ENCODE data around the gene EYA2. TPM values are rescaled to one million over a fixed set of nuclear protein-coding genes. Genes with fewer than 3 reads are reported as not detected.

The EYA2 gene, protein sequence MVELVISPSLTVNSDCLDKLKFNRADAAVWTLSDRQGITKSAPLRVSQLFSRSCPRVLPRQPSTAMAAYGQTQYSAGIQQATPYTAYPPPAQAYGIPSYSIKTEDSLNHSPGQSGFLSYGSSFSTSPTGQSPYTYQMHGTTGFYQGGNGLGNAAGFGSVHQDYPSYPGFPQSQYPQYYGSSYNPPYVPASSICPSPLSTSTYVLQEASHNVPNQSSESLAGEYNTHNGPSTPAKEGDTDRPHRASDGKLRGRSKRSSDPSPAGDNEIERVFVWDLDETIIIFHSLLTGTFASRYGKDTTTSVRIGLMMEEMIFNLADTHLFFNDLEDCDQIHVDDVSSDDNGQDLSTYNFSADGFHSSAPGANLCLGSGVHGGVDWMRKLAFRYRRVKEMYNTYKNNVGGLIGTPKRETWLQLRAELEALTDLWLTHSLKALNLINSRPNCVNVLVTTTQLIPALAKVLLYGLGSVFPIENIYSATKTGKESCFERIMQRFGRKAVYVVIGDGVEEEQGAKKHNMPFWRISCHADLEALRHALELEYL
- 8.1 TPM for total RNA-seq

DNA sequence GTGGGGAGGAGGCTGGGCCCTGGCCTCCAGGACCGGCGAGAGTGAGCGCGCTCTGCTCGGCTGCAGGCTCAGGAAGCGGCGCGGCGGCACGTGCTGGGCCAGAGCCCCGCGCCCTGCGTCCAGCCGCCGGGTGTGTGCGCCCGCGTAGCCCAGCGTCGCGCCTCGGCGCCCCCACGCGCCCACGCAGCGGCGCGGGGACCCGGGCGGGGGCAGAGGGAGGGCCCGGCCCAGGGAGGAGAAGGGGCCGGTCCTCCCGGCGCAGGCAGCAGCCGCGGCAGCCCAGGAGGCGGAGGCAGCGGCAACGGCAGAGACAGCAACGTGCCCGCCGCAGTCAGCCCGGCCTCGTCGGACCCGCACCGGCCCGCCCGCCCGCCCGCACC is at the start of gene EYA2:
Gene EYA2, plus strand, starts transcription at position 265 of the 380 bp plus-strand sequence. CDS start 95,168 bp downstream, outside the sequence.
- no peak for TF ChIP-seq CTCF (IDR thresholded peaks at IDR 0.05)
- no peak for TF ChIP-seq POLR2AphosphoS5 (IDR thresholded peaks at IDR 0.05; ENCODE audit: insufficient read depth in 1 of 2, low read depth in 1 of 2)
- peak in 1 of 2 donors; percentile 11 for TF ChIP-seq POLR2A (IDR thresholded peaks at IDR 0.05)
- Histone ChIP-seq H3K27ac (peak within 1 kb of the TSS; percentile 30), H3K9me3 (no peaks in the 10 kb centered on the region), H3K4me1 (peaks cover 9% of the 10 kb centered on the region), H3K36me3 (no peaks in the 10 kb centered on the region), H3K27me3 (no peaks in the 10 kb centered on the region), H3K4me3 (peak within 1 kb of the TSS; percentile 50 to 54)
- peak in 1 of 2 donors; percentile 25 for DNase-seq (ENCODE audit: extremely low spot score in 2 of 2)
- intact Hi-C loops (cut with DNase I), result no loop called here

DNA sequence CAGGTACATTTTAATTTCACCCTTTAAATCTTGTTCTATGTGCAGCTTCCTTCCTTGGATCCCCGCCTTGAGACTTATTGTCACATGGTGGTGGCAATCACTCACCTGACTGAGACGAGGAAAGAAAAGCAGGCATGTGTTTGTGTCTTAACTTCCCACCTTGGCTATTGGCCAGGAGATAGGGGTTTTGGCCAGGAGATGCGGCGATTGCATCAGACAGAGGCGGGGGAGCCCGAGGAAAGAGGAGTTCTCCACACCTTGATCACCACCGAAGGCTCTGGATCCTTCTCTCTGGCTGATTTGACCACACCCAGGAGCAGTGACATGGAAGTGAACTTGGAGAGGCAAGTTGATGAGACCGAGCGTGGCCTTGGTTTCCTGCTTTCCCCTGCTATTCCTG is 49.7 kb upstream of the EYA2 start:
- H3K9me3 ChIP-seq, result no peaks in the 10 kb centered on the region
- no peak for TF ChIP-seq CTCF (IDR thresholded peaks at IDR 0.05)
- no peak for TF ChIP-seq POLR2AphosphoS5 (IDR thresholded peaks at IDR 0.05; ENCODE audit: insufficient read depth in 1 of 2, low read depth in 1 of 2)
- TF ChIP-seq POLR2A (IDR thresholded peaks at IDR 0.05), result no peak
- no peak for DNase-seq (ENCODE audit: extremely low spot score in 2 of 2)
- intact Hi-C loops (cut with DNase I), result no loop called here
- H3K4me1 ChIP-seq, result no peaks in the 10 kb centered on the region
- H3K27me3 ChIP-seq, result no peaks in the 10 kb centered on the region
- H3K4me3 ChIP-seq, result no peak overlapping the region
- no peaks in the 10 kb centered on the region for H3K36me3 ChIP-seq
- no peak overlapping the region for H3K27ac ChIP-seq

- Histone ChIP-seq H3K27me3 (no peaks in the 10 kb centered on the region), H3K27ac (no peak overlapping the region), H3K4me1 (no peaks in the 10 kb centered on the region), H3K9me3 (no peaks in the 10 kb centered on the region), H3K4me3 (no peak overlapping the region), H3K36me3 (no peaks in the 10 kb centered on the region)
- intact Hi-C loops (cut with DNase I), result no loop called here
- no peak for DNase-seq (ENCODE audit: extremely low spot score in 2 of 2)
- TF ChIP-seq CTCF (IDR thresholded peaks at IDR 0.05), result no peak
- no peak for TF ChIP-seq POLR2AphosphoS5 (IDR thresholded peaks at IDR 0.05; ENCODE audit: insufficient read depth in 1 of 2, low read depth in 1 of 2)
- no peak for TF ChIP-seq POLR2A (IDR thresholded peaks at IDR 0.05)
These were observed 45.4 kb upstream of the EYA2 start for GRCh38 chr20:46849269-46849668.

DNA sequence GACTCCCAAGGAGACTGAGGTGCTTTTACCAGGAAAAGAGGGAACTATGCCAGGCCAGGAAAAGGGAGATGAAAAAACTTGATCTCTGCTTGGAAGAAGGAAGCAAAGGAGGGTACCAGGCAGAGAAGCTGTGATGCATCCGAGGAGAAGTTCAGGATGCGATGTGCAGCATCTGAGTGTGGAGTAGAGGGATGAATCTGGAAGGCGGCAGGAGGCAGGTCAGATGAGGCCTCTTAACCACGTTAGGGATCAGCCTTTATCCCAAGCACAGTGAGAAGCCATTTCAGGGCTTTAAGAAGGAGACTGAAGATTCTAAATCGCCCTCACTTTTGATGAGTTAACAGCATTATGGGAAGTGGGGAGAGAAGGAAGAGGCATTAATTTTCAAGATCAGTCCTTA is 44.9 kb upstream of the EYA2 start:
- TF ChIP-seq POLR2AphosphoS5 (IDR thresholded peaks at IDR 0.05; ENCODE audit: insufficient read depth in 1 of 2, low read depth in 1 of 2) (no peak), POLR2A (IDR thresholded peaks at IDR 0.05) (no peak), CTCF (IDR thresholded peaks at IDR 0.05) (no peak)
- Histone ChIP-seq H3K27me3 (no peaks in the 10 kb centered on the region), H3K36me3 (no peaks in the 10 kb centered on the region), H3K9me3 (no peaks in the 10 kb centered on the region), H3K27ac (no peak overlapping the region), H3K4me1 (no peaks in the 10 kb centered on the region), H3K4me3 (no peak overlapping the region)
- DNase-seq (ENCODE audit: extremely low spot score in 2 of 2), result no peak
- intact Hi-C loops (cut with DNase I), result no loop called here

DNA sequence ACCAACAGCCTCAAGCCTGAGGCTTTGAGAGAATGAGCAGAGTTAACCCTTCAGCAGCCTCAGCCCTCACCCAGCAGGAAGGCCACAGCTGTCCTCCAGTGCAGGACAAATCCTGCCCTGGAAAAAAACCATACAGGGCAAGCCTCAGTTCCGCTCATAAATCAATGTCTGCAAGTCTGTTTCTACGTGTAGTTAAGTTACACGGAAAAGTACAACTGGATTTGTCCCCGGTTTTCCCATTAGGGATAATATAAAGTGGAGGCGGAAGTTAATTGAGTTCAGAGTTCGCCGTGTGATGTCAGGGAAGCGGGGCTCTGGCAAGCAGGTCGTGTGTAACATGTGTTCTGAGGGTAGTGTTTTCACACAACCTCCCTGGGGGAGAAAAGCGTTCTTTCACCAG is 44.2 kb upstream of the EYA2 start:
- Histone ChIP-seq H3K27me3 (no peaks in the 10 kb centered on the region), H3K4me3 (no peak overlapping the region), H3K36me3 (no peaks in the 10 kb centered on the region), H3K27ac (no peak overlapping the region), H3K4me1 (no peaks in the 10 kb centered on the region), H3K9me3 (no peaks in the 10 kb centered on the region)
- no peak for TF ChIP-seq CTCF (IDR thresholded peaks at IDR 0.05)
- no peak for TF ChIP-seq POLR2A (IDR thresholded peaks at IDR 0.05)
- no peak for TF ChIP-seq POLR2AphosphoS5 (IDR thresholded peaks at IDR 0.05; ENCODE audit: insufficient read depth in 1 of 2, low read depth in 1 of 2)
- no peak for DNase-seq (ENCODE audit: extremely low spot score in 2 of 2)
- intact Hi-C loops (cut with DNase I), result no loop called here
